ENCODE results near the gene STPG4. TPM values are rescaled to one million over a fixed set of nuclear protein-coding genes. Genes with fewer than 3 reads are reported as not detected.

The STPG4 gene
- total RNA-seq, 6 donors from 2014 or later: 0.40 to 1.2 (median 0.48) TPM; not detected in 2

GRCh38 chr2:47093626-47094025 is 61.5 kb downstream of the STPG4 start:
- H3K27me3 ChIP-seq: no peaks in the 10 kb centered on the region
- H3K4me1 ChIP-seq: peaks cover 5 to 11% (median 8%) of the 10 kb centered on the region in 4 donors
- 98 to 99% methylated on average over 8 of the region's 8 CpGs for WGBS, 2 donors
- H3K36me3 ChIP-seq: no peaks in the 10 kb centered on the region
- no peak overlapping the region for H3K27ac ChIP-seq
- no peak overlapping the region for H3K4me3 ChIP-seq
- ATAC-seq (ENCODE audit: low FRiP score in 2 of 2) (no peak), DNase-seq (no peak)
- no peak for TF ChIP-seq CTCF (IDR thresholded peaks at IDR 0.05)
- no peak for TF ChIP-seq EP300 (IDR thresholded peaks at IDR 0.05)
- TF ChIP-seq POLR2AphosphoS5 (IDR thresholded peaks at IDR 0.05): no peak
- no peak for TF ChIP-seq POLR2A (IDR thresholded peaks at IDR 0.05)
- H3K9me3 ChIP-seq: no peaks in the 10 kb centered on the region

- Histone ChIP-seq H3K27ac (no peak overlapping the region), H3K36me3 (no peaks in the 10 kb centered on the region), H3K4me3 (no peak overlapping the region), H3K4me1 (peaks cover 13 to 18% (median 16%) of the 10 kb centered on the region in 4 donors), H3K9me3 (no peaks in the 10 kb centered on the region), H3K27me3 (no peaks in the 10 kb centered on the region)
- DNase-seq (no peak), ATAC-seq (ENCODE audit: low FRiP score in 2 of 2) (no peak)
- TF ChIP-seq POLR2AphosphoS5 (IDR thresholded peaks at IDR 0.05): no peak
- no peak for TF ChIP-seq EP300 (IDR thresholded peaks at IDR 0.05)
- no peak for TF ChIP-seq POLR2A (IDR thresholded peaks at IDR 0.05)
- no peak for TF ChIP-seq CTCF (IDR thresholded peaks at IDR 0.05)
- 94 to 95% methylated on average over 5 of the region's 5 CpGs for WGBS, 2 donors
These were observed 62.6 kb downstream of the STPG4 start for GRCh38 chr2:47092465-47092864.

GRCh38 chr2:47091118-47091517 is 64.0 kb downstream of the STPG4 start:
- peaks cover 21 to 28% (median 25%) of the 10 kb centered on the region in 4 donors for H3K4me1 ChIP-seq
- no peaks in the 10 kb centered on the region for H3K27me3 ChIP-seq
- no peak overlapping the region for H3K4me3 ChIP-seq
- H3K9me3 ChIP-seq: no peaks in the 10 kb centered on the region
- DNase-seq (no peak), ATAC-seq (ENCODE audit: low FRiP score in 2 of 2) (no peak)
- 55 to 62% methylated on average over 2 of the region's 2 CpGs for WGBS, 2 donors
- no peaks in the 10 kb centered on the region for H3K36me3 ChIP-seq
- H3K27ac ChIP-seq: no peak overlapping the region
- TF ChIP-seq POLR2A (IDR thresholded peaks at IDR 0.05): no peak
- TF ChIP-seq POLR2AphosphoS5 (IDR thresholded peaks at IDR 0.05): no peak
- TF ChIP-seq CTCF (IDR thresholded peaks at IDR 0.05): no peak
- no peak for TF ChIP-seq EP300 (IDR thresholded peaks at IDR 0.05)

GRCh38 chr2:47089083-47089464 is 66.0 kb downstream of the STPG4 start:
- no peak for ATAC-seq (ENCODE audit: low FRiP score in 2 of 2)
- no peak for TF ChIP-seq EP300 (IDR thresholded peaks at IDR 0.05)
- TF ChIP-seq POLR2AphosphoS5 (IDR thresholded peaks at IDR 0.05): no peak
- TF ChIP-seq POLR2A (IDR thresholded peaks at IDR 0.05): no peak
- no peak for TF ChIP-seq CTCF (IDR thresholded peaks at IDR 0.05)

GRCh38 chr2:47088371-47089082 is 66.6 kb downstream of the STPG4 start:
- DNase-seq (no peak), ATAC-seq (ENCODE audit: low FRiP score in 2 of 2) (no peak)
- Histone ChIP-seq H3K4me3 (no peak overlapping the region), H3K27me3 (no peaks in the 10 kb centered on the region), H3K27ac (peak overlapping the region; percentile 18 to 40 (median 24)), H3K4me1 (peaks cover 35 to 50% (median 43%) of the 10 kb centered on the region in 4 donors), H3K9me3 (no peaks in the 10 kb centered on the region), H3K36me3 (no peaks in the 10 kb centered on the region)
- WGBS, 2 donors: 50 to 53% methylated on average over 5 of the region's 5 CpGs
- TF ChIP-seq EP300 (IDR thresholded peaks at IDR 0.05) (no peak), POLR2A (IDR thresholded peaks at IDR 0.05) (no peak), POLR2AphosphoS5 (IDR thresholded peaks at IDR 0.05) (peak; percentile 59 to 62), CTCF (IDR thresholded peaks at IDR 0.05) (peak in 1 of 6 experiments; percentile 19)

More at GRCh38 chr2:47089083-47089464, 66.0 kb downstream of the STPG4 start:
- H3K36me3 ChIP-seq: no peaks in the 10 kb centered on the region
- no peak for DNase-seq
- 61 to 63% methylated on average over 6 of the region's 6 CpGs for WGBS, 2 donors
- H3K9me3 ChIP-seq: no peaks in the 10 kb centered on the region
- no peaks in the 10 kb centered on the region for H3K27me3 ChIP-seq
- peak overlapping the region; percentile 18 to 40 (median 24) for H3K27ac ChIP-seq
- peaks cover 29 to 45% (median 37%) of the 10 kb centered on the region in 4 donors for H3K4me1 ChIP-seq
- no peak overlapping the region for H3K4me3 ChIP-seq

Data from upper lobe of left lung (tissue), 6 donors.